GM06990 (cell line): ENCODE measurements around the gene OR2T34.

ENCODE experiments used
- DNase-seq: peaks from one replicate; pipeline ENCODE4 v3.0.0-alpha.2; 2011; ENCODE audit not compliant: insufficient read length; ENCODE audit errors: extremely low read depth
- H3K27me3 ChIP-seq: replicated peaks from 2 replicates; pipeline ENCODE4 v1.6.0; 2011; ENCODE audit warnings: low read length; ENCODE audit not compliant: control insufficient read depth, insufficient read depth
- H3K36me3 ChIP-seq: 2 replicates; pipeline ENCODE4 v1.5.1; 2011; ENCODE audit warnings: low read length; ENCODE audit not compliant: control insufficient read depth, insufficient read depth
- H3K4me3 ChIP-seq: replicated peaks from 2 replicates; pipeline ENCODE4 v1.5.1; 2011; ENCODE audit warnings: low read depth, mild to moderate bottlenecking, control low read depth, low read length
- CTCF ChIP-seq: IDR thresholded peaks from 2 replicates; pipeline ENCODE4 v1.5.1; 2011; ENCODE audit warnings: low read length, control low read depth, mild to moderate bottlenecking, inconsistent platforms; ENCODE audit not compliant: insufficient read depth, poor library complexity, severe bottlenecking

OR2T34 gene

GRCh38 chr1:248593226-248593625, 18.7 kb upstream of the OR2T34 start:
- no peak for DNase-seq
- no peak for TF ChIP-seq CTCF
- Histone ChIP-seq H3K4me3 (no peak overlapping the region), H3K36me3 (no peaks in the 10 kb centered on the region), H3K27me3 (no peaks in the 10 kb centered on the region)

GRCh38 chr1:248592655-248593054, 18.1 kb upstream of the OR2T34 start:
- TF ChIP-seq CTCF: no peak
- Histone ChIP-seq H3K36me3 (no peaks in the 10 kb centered on the region), H3K4me3 (no peak overlapping the region), H3K27me3 (no peaks in the 10 kb centered on the region)
- DNase-seq: no peak

- no peak for DNase-seq
- no peaks in the 10 kb centered on the region for H3K27me3 ChIP-seq
These were observed 15.5 kb upstream of the OR2T34 start for GRCh38 chr1:248590055-248590454.

GRCh38 chr1:248589334-248589733, 14.8 kb upstream of the OR2T34 start:
- no peak for TF ChIP-seq CTCF
- DNase-seq: no peak
- H3K4me3 ChIP-seq: no peak overlapping the region
- no peaks in the 10 kb centered on the region for H3K27me3 ChIP-seq
- H3K36me3 ChIP-seq: no peaks in the 10 kb centered on the region

More at GRCh38 chr1:248590055-248590454, 15.5 kb upstream of the OR2T34 start:
- no peak for TF ChIP-seq CTCF
- Histone ChIP-seq H3K36me3 (no peaks in the 10 kb centered on the region), H3K4me3 (no peak overlapping the region)

GRCh38 chr1:248585266-248585665, 10.7 kb upstream of the OR2T34 start:
- no peaks in the 10 kb centered on the region for H3K36me3 ChIP-seq
- no peaks in the 10 kb centered on the region for H3K27me3 ChIP-seq
- no peak overlapping the region for H3K4me3 ChIP-seq
- TF ChIP-seq CTCF: no peak
- no peak for DNase-seq
